PFSK-1 (cell line): ENCODE measurements around the gene MAPK4.

Experiments used
- FOXP2 ChIP-seq: optimal IDR thresholded peaks from 2 replicates; pipeline ENCODE3; 2011; ENCODE audit warnings: borderline replicate concordance, control low read depth, inconsistent platforms; ENCODE audit not compliant: insufficient read depth; ENCODE audit errors: extremely low read length, extremely low read depth
- POLR2AphosphoS5 ChIP-seq: IDR thresholded peaks from 2 replicates; pipeline ENCODE4 v1.6.1; 2012; ENCODE audit warnings: low read depth, mild to moderate bottlenecking, control low read depth, low read length, moderate library complexity
- SIN3A ChIP-seq: IDR thresholded peaks from 2 replicates; pipeline ENCODE4 v1.6.1; 2012; ENCODE audit warnings: mild to moderate bottlenecking, low read length, moderate library complexity, borderline replicate concordance; ENCODE audit not compliant: insufficient read depth
- TAF1 ChIP-seq: IDR thresholded peaks from 2 replicates; pipeline ENCODE4 v1.6.1; 2012; ENCODE audit warnings: low read length, control low read depth, borderline replicate concordance; ENCODE audit not compliant: insufficient read depth
- TF ChIP-seq, protein P1 (sequence below), 2 experiments: IDR thresholded peaks; 2 replicates each; pipeline versions ENCODE4 v1.6.1 to v1.8.0; 2011 to 2012; ENCODE audit warnings: low read depth in 2 of 2, low read length in 2 of 2, control low read depth in 1 of 2, inconsistent platforms in 1 of 2, mild to moderate bottlenecking in 1 of 2, moderate library complexity in 1 of 2; ENCODE audit not compliant: insufficient read depth in 1 of 2

Gene MAPK4

DNA sequence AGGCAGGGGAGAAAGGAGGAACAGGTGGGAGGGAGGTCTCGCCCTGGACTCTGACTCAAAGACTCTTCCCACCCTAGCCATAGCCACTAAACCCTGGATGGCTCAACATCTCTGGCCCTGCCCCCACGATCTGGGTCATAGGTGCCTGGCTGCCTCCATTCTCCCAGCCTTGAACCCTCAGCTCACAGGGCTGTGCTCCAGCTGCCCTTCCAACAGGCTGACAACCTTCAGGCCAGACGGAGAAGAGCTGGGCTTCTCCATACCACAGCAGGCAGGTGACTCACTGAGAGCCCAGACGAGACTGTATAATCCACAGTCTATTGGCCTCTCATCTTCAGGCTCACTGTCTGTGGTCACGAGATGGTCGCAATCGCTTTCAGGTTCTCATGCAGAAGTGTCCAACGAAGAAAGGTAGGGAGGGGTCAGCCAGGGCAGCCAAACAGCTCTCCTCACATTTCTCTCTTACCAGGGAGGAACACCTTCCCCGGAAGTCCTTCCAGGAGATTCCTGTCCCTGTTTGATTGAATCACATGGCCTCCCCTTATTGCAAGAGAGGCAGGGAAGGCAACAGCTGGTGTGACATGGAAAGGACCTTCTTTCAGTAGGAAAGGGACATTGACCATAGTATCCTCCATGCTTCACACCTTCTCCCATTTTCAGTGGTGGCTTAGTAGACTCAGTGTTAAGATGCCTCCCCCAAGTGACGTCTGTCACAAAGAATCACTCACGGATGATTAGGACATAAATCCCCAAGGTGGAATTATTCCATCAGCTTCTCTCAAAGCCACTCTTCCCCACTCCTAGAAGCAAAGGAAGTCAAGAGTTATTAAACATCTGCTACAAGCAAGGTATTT lies 159.8 kb downstream of the MAPK4 start:
- TF ChIP-seq, protein P1, sequence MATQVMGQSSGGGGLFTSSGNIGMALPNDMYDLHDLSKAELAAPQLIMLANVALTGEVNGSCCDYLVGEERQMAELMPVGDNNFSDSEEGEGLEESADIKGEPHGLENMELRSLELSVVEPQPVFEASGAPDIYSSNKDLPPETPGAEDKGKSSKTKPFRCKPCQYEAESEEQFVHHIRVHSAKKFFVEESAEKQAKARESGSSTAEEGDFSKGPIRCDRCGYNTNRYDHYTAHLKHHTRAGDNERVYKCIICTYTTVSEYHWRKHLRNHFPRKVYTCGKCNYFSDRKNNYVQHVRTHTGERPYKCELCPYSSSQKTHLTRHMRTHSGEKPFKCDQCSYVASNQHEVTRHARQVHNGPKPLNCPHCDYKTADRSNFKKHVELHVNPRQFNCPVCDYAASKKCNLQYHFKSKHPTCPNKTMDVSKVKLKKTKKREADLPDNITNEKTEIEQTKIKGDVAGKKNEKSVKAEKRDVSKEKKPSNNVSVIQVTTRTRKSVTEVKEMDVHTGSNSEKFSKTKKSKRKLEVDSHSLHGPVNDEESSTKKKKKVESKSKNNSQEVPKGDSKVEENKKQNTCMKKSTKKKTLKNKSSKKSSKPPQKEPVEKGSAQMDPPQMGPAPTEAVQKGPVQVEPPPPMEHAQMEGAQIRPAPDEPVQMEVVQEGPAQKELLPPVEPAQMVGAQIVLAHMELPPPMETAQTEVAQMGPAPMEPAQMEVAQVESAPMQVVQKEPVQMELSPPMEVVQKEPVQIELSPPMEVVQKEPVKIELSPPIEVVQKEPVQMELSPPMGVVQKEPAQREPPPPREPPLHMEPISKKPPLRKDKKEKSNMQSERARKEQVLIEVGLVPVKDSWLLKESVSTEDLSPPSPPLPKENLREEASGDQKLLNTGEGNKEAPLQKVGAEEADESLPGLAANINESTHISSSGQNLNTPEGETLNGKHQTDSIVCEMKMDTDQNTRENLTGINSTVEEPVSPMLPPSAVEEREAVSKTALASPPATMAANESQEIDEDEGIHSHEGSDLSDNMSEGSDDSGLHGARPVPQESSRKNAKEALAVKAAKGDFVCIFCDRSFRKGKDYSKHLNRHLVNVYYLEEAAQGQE (IDR thresholded peaks at IDR 0.05; ENCODE audit: insufficient read depth in 1 of 2, low read depth in 2 of 2, low read length in 2 of 2) = no peak
- TF ChIP-seq SIN3A (no peak), TAF1 (no peak), FOXP2 (no peak), POLR2AphosphoS5 (no peak)

DNA sequence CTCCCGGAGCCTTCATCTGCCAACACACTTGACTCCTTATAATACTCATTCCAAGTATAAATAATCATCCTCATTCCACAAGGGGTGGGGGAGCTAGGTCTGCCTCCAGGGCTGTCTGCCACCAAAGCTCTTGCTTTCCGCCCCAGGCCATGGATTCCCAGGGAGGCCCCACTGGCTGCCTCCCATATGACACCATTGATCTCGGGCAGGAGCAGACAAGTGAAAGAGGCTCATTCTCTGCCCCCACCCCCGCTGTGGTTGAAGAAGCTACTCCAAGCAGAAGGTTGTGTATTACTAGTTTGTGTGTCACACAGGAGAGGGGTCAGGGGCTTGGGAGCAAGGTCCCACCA lies 160.4 kb downstream of the MAPK4 start:
- TF ChIP-seq FOXP2 (no peak), TAF1 (no peak), SIN3A (no peak), POLR2AphosphoS5 (no peak)
- TF ChIP-seq, protein P1 (IDR thresholded peaks at IDR 0.05; ENCODE audit: insufficient read depth in 1 of 2, low read depth in 2 of 2, low read length in 2 of 2) = no peak

DNA sequence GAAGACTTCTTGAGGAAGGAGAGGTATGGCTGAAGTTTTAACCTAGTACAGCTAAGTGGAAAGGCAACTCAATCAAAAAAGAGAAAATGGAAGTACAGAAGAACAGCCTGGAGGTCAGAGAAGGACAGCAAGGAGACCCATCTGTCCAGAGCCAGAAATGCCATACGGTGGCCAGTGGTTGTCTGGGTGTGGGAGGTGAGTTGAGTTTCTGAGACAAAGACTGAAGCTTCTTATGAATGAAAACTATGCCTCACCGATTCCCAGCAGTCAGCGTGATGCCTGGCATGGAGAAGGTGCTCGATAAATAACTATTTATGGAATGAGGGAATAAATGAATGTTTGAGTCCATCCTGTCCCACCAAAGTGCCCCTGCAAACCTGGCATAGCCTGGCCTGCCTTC lies 161.1 kb downstream of the MAPK4 start:
- TF ChIP-seq TAF1 (no peak), SIN3A (no peak), POLR2AphosphoS5 (no peak), FOXP2 (no peak)
- TF ChIP-seq, protein P1 (IDR thresholded peaks at IDR 0.05; ENCODE audit: insufficient read depth in 1 of 2, low read depth in 2 of 2, low read length in 2 of 2) = no peak

DNA sequence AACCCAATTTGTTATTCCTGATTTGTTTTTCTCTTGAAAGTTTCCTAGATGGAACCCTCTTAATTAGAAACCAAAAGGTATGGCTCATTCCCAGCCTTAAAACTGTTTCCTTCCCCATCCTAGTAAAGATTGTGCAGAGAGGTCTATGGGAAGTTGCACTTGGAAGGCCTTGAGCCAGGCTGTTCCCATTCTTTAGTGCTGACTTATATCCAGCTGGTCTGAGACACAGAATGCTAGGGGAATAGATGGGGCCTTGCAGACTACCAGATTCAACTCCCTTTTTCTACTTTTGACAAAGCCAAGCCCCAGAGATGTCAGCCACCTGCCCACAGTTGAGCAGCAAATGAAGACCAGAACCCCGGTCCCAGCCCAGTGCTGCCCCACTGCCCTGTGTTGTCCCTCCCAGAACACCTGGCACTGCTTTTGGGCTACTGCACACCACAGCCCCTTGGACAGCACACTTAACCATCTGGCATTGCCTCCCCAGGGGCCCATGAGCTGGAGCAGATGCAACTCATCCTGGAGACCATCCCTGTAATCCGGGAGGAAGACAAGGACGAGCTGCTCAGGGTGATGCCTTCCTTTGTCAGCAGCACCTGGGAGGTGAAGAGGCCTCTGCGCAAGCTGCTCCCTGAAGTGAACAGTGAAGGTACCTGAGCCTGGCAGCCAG lies 161.7 kb downstream of the MAPK4 start:
- no peak for TF ChIP-seq TAF1
- TF ChIP-seq SIN3A = no peak
- TF ChIP-seq, protein P1 (IDR thresholded peaks at IDR 0.05; ENCODE audit: insufficient read depth in 1 of 2, low read depth in 2 of 2, low read length in 2 of 2) = no peak
- TF ChIP-seq POLR2AphosphoS5 = no peak
- TF ChIP-seq FOXP2 = no peak

DNA sequence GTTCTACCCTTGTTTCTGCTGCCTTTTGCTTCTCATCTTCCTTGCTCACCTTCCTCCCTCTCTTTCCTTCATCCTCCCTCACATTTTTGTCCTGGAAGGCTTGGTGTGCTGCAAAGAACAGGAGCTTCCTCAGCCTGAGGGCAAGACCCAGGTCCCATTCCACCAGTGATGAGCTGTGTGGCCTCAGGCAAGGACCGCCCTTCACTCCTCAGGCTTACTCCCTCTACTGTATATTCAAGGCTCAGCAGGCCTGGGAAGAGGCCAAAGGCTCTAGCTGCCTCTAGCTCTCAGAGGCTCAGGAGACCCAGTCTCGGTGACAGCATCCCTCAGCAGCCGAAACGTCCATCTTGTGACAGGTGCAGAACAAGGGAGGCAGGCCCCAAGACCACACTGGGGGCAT lies 162.4 kb downstream of the MAPK4 start:
- TF ChIP-seq POLR2AphosphoS5 (no peak), FOXP2 (no peak), TAF1 (no peak), SIN3A (no peak)
- TF ChIP-seq, protein P1 (IDR thresholded peaks at IDR 0.05; ENCODE audit: insufficient read depth in 1 of 2, low read depth in 2 of 2, low read length in 2 of 2) = no peak
